Coronary artery (tissue), 2 donors: Measurements from ENCODE around the gene TOP2A.

ENCODE experiments used
- DNase-seq: peaks from one replicate; pipeline ENCODE4 v3.0.0-alpha.2; 2017; ENCODE audit warnings: low spot score
- H3K27ac ChIP-seq, 2 donors: fragments of 200-600 bp; sonication (generic); one replicate each; pipeline ENCODE4 v1.5.1; 2016 to 2019
- H3K4me3 ChIP-seq: fragments of 200-600 bp; sonication (generic); 2 replicates; pipeline ENCODE4 v1.5.1; 2016; ENCODE audit warnings: mild to moderate bottlenecking, moderate library complexity
- CTCF ChIP-seq: fragments of 200-600 bp; sonication (generic); IDR thresholded peaks from one replicate; pipeline ENCODE4 v1.5.1; 2019; ENCODE audit warnings: antibody characterized with exemption

The TOP2A gene

GRCh38 chr17:40437095-40437732, 19.5 kb upstream of the TOP2A start:
- no peak overlapping the region for H3K4me3 ChIP-seq
- no peak overlapping the region for H3K27ac ChIP-seq
- no peak for DNase-seq
- no peak for TF ChIP-seq CTCF

- no peak for DNase-seq
- no peak for TF ChIP-seq CTCF
- H3K27ac ChIP-seq = no peak overlapping the region
- H3K4me3 ChIP-seq = no peak overlapping the region
Measured at GRCh38 chr17:40436636-40437035, 18.9 kb upstream of the TOP2A start.

GRCh38 chr17:40433551-40434415, 16.1 kb upstream of the TOP2A start:
- H3K4me3 ChIP-seq = no peak overlapping the region
- TF ChIP-seq CTCF = peak; percentile 27
- DNase-seq = no peak
- peak overlapping the region in 1 of 2 donors; percentile 12 for H3K27ac ChIP-seq

GRCh38 chr17:40432864-40433528, 15.3 kb upstream of the TOP2A start:
- Histone ChIP-seq H3K4me3 (no peak overlapping the region), H3K27ac (peak overlapping the region in 1 of 2 donors; percentile 12)
- no peak for DNase-seq
- no peak for TF ChIP-seq CTCF

- H3K27ac ChIP-seq = no peak overlapping the region
- no peak overlapping the region for H3K4me3 ChIP-seq
- no peak for TF ChIP-seq CTCF
- DNase-seq = no peak
Measured at GRCh38 chr17:40431231-40431602, 13.5 kb upstream of the TOP2A start.

GRCh38 chr17:40430272-40431230, 12.9 kb upstream of the TOP2A start:
- TF ChIP-seq CTCF = no peak
- Histone ChIP-seq H3K4me3 (no peak overlapping the region), H3K27ac (no peak overlapping the region)
- no peak for DNase-seq
